HG02852 (cell line): ENCODE measurements around the gene BNIP3.
"Not testable (repeated sequence)": the region's sequence is repeated elsewhere in the genome, so short reads cannot be mapped to it uniquely, and the experiment has no call there.

Experiments
- ATAC-seq: cut with Tn5 transposase; IDR thresholded peaks from one replicate; pipeline ENCODE4 v1.9.1; 2021; ENCODE audit warnings: mild to moderate bottlenecking, moderate library complexity; ENCODE audit not compliant: unreplicated experiment

Gene BNIP3

GRCh38 chr10:131954356-131954965 is 27.3 kb downstream of the BNIP3 start:
- no peak for ATAC-seq

- not testable (repeated sequence) for ATAC-seq
Measured at GRCh38 chr10:131949908-131950307, 31.8 kb downstream of the BNIP3 start.

GRCh38 chr10:131949041-131949862 is 32.5 kb downstream of the BNIP3 start:
- ATAC-seq: no peak

- no peak for ATAC-seq
Measured at GRCh38 chr10:131948501-131948900, 33.2 kb downstream of the BNIP3 start.

GRCh38 chr10:131947631-131948347 is 33.9 kb downstream of the BNIP3 start:
- no peak for ATAC-seq

- no peak for ATAC-seq
Measured at GRCh38 chr10:131946880-131947279, 34.8 kb downstream of the BNIP3 start.

GRCh38 chr10:131946321-131946751 is 35.4 kb downstream of the BNIP3 start:
- no peak for ATAC-seq

- no peak for ATAC-seq
Measured at GRCh38 chr10:131944976-131945695, 36.6 kb downstream of the BNIP3 start.

GRCh38 chr10:131944412-131944811 is 37.3 kb downstream of the BNIP3 start:
- ATAC-seq: no peak

- ATAC-seq: no peak
Measured at GRCh38 chr10:131943021-131943814, 38.5 kb downstream of the BNIP3 start.

GRCh38 chr10:131942455-131942854 is 39.3 kb downstream of the BNIP3 start:
- no peak for ATAC-seq

GRCh38 chr10:131938681-131939080 is 43.0 kb downstream of the BNIP3 start:
- ATAC-seq: no peak

- no peak for ATAC-seq
Measured at GRCh38 chr10:131937836-131938235, 43.9 kb downstream of the BNIP3 start.

GRCh38 chr10:131936736-131937135 is 45.0 kb downstream of the BNIP3 start:
- no peak for ATAC-seq

- ATAC-seq: no peak
Measured at GRCh38 chr10:131936294-131936693, 45.4 kb downstream of the BNIP3 start.

- ATAC-seq: no peak
Measured at GRCh38 chr10:131935260-131935659, 46.5 kb downstream of the BNIP3 start.

- no peak for ATAC-seq
Measured at GRCh38 chr10:131934769-131935168, 47.0 kb downstream of the BNIP3 start.

GRCh38 chr10:131933696-131934086 is 48.0 kb downstream of the BNIP3 start:
- no peak for ATAC-seq

GRCh38 chr10:131933016-131933695 is 48.6 kb downstream of the BNIP3 start:
- ATAC-seq: no peak

GRCh38 chr10:131931981-131932380 is 49.7 kb downstream of the BNIP3 start:
- no peak for ATAC-seq
